Skeletal muscle tissue (tissue), 4 donors: Measurements from ENCODE around the gene RPL41. TPM values are rescaled to one million over a fixed set of nuclear protein-coding genes. Genes with fewer than 3 reads are reported as not detected.

Experiments used
- H3K27ac ChIP-seq: one replicate; pipeline ENCODE4 v1.7.0; 2013; ENCODE audit warnings: mild to moderate bottlenecking, low read depth, low read length, inconsistent platforms
- H3K27me3 ChIP-seq, 3 donors: one replicate each; pipeline ENCODE4 v1.7.0; 2013; ENCODE audit warnings: low read length in 3 of 3; ENCODE audit not compliant: control insufficient read depth in 3 of 3, insufficient read depth in 3 of 3
- H3K36me3 ChIP-seq, 3 donors: one replicate each; pipeline ENCODE4 v1.7.0; 2013; ENCODE audit warnings: low read length in 3 of 3; ENCODE audit not compliant: control insufficient read depth in 3 of 3, insufficient read depth in 3 of 3
- H3K4me1 ChIP-seq, 3 donors: one replicate each; pipeline ENCODE4 v1.7.0; 2013; ENCODE audit warnings: low read length in 3 of 3, mild to moderate bottlenecking in 3 of 3; ENCODE audit not compliant: control insufficient read depth in 3 of 3, insufficient read depth in 3 of 3
- H3K4me3 ChIP-seq, 3 donors: one replicate each; pipeline ENCODE4 v1.7.0; 2013; ENCODE audit warnings: low read length in 3 of 3
- H3K9ac ChIP-seq, 3 donors: one replicate each; pipeline ENCODE4 v1.7.0; 2013; ENCODE audit warnings: low read length in 3 of 3, mild to moderate bottlenecking in 3 of 3, moderate library complexity in 2 of 3, low read depth in 1 of 3
- H3K9me3 ChIP-seq, 3 donors: one replicate each; pipeline ENCODE4 v1.7.0; 2013; ENCODE audit warnings: low read length in 3 of 3; ENCODE audit not compliant: control insufficient read depth in 3 of 3
- total RNA-seq: library from RNA; depleted of rRNA; stranded (reverse); fragments of >200 nt; gene quantifications from one replicate; pipeline ENCODE4 v1.2.3, GENCODE V29; 2014
- donor health status: Osteomylitis.

RPL41 gene
- total RNA-seq, 1 donor from 2014 or later: 4,392 TPM

GRCh38 chr12:56122637-56123036, 6.2 kb downstream of the RPL41 start:
- Histone ChIP-seq H3K27me3 (no peaks in the 10 kb centered on the region), H3K36me3 (peaks cover 11 to 15% (median 14%) of the 10 kb centered on the region in 3 donors), H3K4me3 (peak overlapping the region in 2 of 3 donors; percentile 17 to 31), H3K9ac (peak overlapping the region in 1 of 3 donors; percentile 75), H3K4me1 (peaks cover 87 to 95% (median 92%) of the 10 kb centered on the region in 3 donors), H3K27ac (peak overlapping the region; percentile 94), H3K9me3 (no peaks in the 10 kb centered on the region)

DNA sequence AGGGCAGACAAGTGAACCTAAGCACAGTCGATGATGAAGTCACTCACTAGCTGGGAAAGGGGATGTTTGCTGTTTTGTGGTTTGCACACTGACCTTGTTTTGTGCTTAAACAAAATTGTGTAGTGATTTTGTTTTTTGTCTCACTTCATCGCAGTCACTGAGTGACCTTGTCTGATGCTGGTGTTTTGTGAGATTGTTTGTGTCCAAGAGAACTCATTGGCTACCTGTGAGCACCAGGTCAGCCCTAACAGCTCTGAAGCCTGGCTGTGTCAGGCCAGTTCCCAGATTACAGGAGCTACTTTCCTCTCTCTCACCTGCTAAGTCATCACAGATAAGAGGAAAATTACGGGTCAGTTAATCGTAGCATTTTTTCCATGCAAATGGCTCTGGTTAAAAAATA, 7.7 kb downstream of the RPL41 start:
- Histone ChIP-seq H3K9ac (peak overlapping the region; percentile 8 to 34 (median 34)), H3K9me3 (no peaks in the 10 kb centered on the region), H3K27me3 (no peaks in the 10 kb centered on the region), H3K4me3 (no peak overlapping the region), H3K4me1 (peaks cover 76 to 92% (median 84%) of the 10 kb centered on the region in 3 donors), H3K27ac (peak overlapping the region; percentile 94), H3K36me3 (peaks cover 11 to 15% (median 12%) of the 10 kb centered on the region in 3 donors)

DNA sequence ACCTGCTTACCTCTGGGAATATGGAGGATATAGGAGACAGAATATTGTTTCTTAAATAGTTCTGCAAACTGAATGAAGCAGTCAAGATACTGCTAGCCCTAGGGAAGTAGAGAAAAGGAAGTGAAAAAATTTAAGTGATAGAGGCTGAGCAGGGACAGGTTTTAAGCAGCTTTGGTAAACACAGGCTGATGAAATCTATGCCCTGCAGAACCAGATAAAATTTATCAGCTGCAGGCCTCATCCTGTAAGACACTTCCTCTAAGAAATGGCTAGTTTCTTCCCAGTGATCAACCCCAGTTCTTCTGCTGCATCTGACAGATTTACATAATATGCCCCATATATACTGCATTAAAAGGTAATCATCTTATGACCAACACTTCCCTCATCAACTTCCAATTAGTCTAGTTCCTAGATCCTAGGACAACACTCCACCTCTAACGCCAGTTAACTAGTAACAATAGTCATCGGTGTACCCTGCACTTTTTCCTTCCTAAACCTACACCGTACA, 10.4 kb downstream of the RPL41 start:
- H3K4me3 ChIP-seq: peak overlapping the region in 2 of 3 donors; percentile 55 to 76
- no peaks in the 10 kb centered on the region for H3K27me3 ChIP-seq
- peaks cover 16 to 18% (median 17%) of the 10 kb centered on the region in 3 donors for H3K36me3 ChIP-seq
- H3K9ac ChIP-seq: peak overlapping the region; percentile 70 to 75 (median 72)
- H3K27ac ChIP-seq: peak overlapping the region; percentile 96
- no peaks in the 10 kb centered on the region for H3K9me3 ChIP-seq
- H3K4me1 ChIP-seq: peaks cover 70 to 86% (median 72%) of the 10 kb centered on the region in 3 donors

DNA sequence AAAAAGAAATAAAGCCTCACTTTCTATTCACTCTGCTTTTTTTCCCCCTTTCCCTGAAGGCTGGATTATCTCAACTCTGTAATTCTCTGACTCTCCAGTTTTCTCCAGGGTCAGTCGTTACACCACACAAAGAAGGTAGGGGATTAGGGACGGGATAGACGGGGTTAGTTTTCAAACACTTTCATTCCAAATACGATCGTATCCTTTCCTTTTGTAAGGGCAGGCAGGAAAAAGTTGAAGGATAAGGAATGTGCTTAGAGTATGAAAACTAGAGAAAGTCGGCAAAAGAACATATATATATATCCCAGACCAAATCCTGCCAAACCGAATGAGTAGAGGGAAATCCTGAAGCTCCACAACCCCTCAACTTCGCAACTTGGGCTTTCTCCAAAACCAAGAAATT, 11.1 kb downstream of the RPL41 start:
- Histone ChIP-seq H3K4me1 (peaks cover 63 to 79% (median 65%) of the 10 kb centered on the region in 3 donors), H3K9ac (peak overlapping the region; percentile 70 to 75 (median 72)), H3K27me3 (no peaks in the 10 kb centered on the region), H3K36me3 (peaks cover 22 to 23% (median 22%) of the 10 kb centered on the region in 3 donors), H3K27ac (peak overlapping the region; percentile 96), H3K9me3 (no peaks in the 10 kb centered on the region), H3K4me3 (peak overlapping the region; percentile 3 to 76 (median 59))

GRCh38 chr12:56127888-56128669, 11.6 kb downstream of the RPL41 start, which contains the start of gene ESYT1:
Gene ESYT1 (plus strand): TSS chr12:56128267. CDS start chr12:56128320, 53 bp downstream.
- Histone ChIP-seq H3K27ac (peak within 1 kb of the TSS; percentile 96), H3K4me3 (peak within 1 kb of the TSS; percentile 93 to 97 (median 97)), H3K9ac (peak within 1 kb of the TSS; percentile 89 to 99 (median 96)), H3K9me3 (no peaks in the 10 kb centered on the region), H3K36me3 (peaks cover 25 to 27% (median 26%) of the 10 kb centered on the region in 3 donors), H3K27me3 (no peaks in the 10 kb centered on the region), H3K4me1 (peaks cover 57 to 73% (median 59%) of the 10 kb centered on the region in 3 donors)

DNA sequence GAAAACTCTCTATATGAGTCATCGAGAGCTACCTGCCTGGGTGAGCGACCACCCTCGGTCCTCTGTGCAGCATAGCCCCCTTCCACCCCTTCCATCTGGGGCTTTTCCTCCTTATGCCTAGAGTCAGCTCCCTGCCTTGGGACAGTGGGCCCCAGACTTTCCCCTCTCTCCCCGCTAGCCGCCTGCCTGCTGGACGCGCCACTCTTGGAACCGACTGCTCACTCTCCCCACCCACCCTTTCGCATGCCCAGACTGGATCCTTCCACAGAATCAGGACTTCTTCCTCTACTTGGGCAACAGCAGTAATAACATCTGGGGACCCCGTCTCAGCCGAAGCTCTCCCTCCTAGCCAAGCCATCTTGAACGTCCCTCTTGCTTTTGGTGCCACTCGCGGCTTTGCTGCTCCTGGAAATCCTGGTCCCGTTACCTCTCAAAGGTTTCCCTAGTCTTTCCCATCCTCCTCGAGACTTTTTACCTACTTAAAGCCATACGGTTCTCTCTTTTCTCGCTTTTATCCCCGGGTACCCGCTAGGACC, 12.3 kb downstream of the RPL41 start:
- no peaks in the 10 kb centered on the region for H3K9me3 ChIP-seq
- H3K4me1 ChIP-seq: peaks cover 53 to 67% (median 54%) of the 10 kb centered on the region in 3 donors
- H3K27ac ChIP-seq: peak overlapping the region; percentile 96
- peak overlapping the region; percentile 89 to 99 (median 96) for H3K9ac ChIP-seq
- H3K27me3 ChIP-seq: no peaks in the 10 kb centered on the region
- H3K4me3 ChIP-seq: peak overlapping the region; percentile 93 to 97 (median 97)
- H3K36me3 ChIP-seq: peaks cover 32 to 33% (median 33%) of the 10 kb centered on the region in 3 donors

- Histone ChIP-seq H3K4me1 (peaks cover 47 to 60% (median 47%) of the 10 kb centered on the region in 3 donors), H3K27me3 (no peaks in the 10 kb centered on the region), H3K9me3 (no peaks in the 10 kb centered on the region), H3K4me3 (peak overlapping the region; percentile 93 to 97 (median 97)), H3K36me3 (peaks cover 38 to 40% (median 39%) of the 10 kb centered on the region in 3 donors), H3K27ac (peak overlapping the region; percentile 96), H3K9ac (peak overlapping the region; percentile 89 to 99 (median 96))
Measured at GRCh38 chr12:56129206-56129941, 12.9 kb downstream of the RPL41 start.

DNA sequence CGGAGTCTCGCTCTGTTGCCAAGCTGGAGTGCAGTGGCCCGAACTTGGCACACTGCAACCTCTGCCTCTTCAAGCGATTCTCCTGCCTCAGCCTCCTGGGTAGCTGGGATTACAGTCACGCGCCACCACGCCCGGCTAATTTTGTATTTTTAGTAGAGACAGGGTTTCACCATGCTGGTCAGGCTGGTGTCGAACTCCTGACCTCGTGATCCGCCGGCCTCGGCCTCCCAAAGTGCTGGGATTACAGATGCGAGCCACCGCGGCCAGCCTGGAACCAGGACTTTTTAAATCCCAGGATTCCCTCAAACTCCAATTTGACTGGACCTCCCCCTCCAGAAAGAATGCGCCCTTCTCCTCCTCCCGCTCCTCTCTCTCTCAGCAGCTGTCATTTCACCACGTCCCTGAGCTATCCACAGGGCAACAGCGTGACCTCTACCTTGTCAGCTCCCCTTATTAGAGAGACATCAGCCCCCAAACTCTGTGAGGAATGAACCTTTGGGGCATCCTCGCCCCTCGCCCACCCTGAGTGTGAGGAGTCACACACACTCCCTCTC, 13.6 kb downstream of the RPL41 start:
- no peaks in the 10 kb centered on the region for H3K9me3 ChIP-seq
- peaks cover 40 to 45% (median 44%) of the 10 kb centered on the region in 3 donors for H3K36me3 ChIP-seq
- H3K9ac ChIP-seq: peak overlapping the region; percentile 8 to 99 (median 96)
- no peaks in the 10 kb centered on the region for H3K27me3 ChIP-seq
- peak overlapping the region; percentile 96 for H3K27ac ChIP-seq
- peak overlapping the region; percentile 93 to 97 (median 97) for H3K4me3 ChIP-seq
- H3K4me1 ChIP-seq: peaks cover 41 to 56% (median 44%) of the 10 kb centered on the region in 3 donors

DNA sequence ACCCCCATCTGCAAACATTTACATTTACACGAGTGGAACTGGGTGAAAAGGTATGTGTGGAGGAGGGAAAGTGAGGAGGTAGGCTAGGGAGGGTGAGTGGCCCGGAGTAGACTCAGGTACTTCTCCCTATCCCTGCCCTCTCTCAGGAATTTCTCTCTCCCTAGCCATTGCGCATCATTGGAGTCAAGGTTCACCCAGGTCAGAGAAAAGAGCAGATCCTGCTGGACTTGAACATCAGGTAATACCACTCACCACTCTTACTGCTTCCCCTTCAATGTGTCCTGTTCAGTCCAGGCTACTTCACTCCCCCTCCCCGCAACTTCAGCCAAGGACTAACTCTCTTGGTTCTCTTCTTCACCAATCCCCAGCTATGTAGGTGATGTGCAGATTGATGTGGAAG, 14.4 kb downstream of the RPL41 start:
- H3K27ac ChIP-seq: peak overlapping the region; percentile 96
- H3K9ac ChIP-seq: peak overlapping the region in 1 of 3 donors; percentile 99
- no peaks in the 10 kb centered on the region for H3K9me3 ChIP-seq
- no peaks in the 10 kb centered on the region for H3K27me3 ChIP-seq
- H3K4me3 ChIP-seq: no peak overlapping the region
- H3K36me3 ChIP-seq: peaks cover 43 to 50% (median 44%) of the 10 kb centered on the region in 3 donors
- peaks cover 33 to 48% (median 36%) of the 10 kb centered on the region in 3 donors for H3K4me1 ChIP-seq
